ENCODE results near the gene KHDC1. TPM values are rescaled to one million over a fixed set of nuclear protein-coding genes. Genes with fewer than 3 reads are reported as not detected.

The KHDC1 gene, protein sequence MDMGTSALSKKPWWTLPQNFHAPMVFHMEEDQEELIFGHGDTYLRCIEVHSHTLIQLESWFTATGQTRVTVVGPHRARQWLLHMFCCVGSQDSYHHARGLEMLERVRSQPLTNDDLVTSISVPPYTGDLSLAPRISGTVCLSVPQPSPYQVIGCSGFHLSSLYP
- total RNA-seq (2022; extraction: Qiagen RNA extraction; ENCODE audit: low read depth): 3.0 to 4.6 TPM (median 4.0 TPM) in 5 replicates

DNA sequence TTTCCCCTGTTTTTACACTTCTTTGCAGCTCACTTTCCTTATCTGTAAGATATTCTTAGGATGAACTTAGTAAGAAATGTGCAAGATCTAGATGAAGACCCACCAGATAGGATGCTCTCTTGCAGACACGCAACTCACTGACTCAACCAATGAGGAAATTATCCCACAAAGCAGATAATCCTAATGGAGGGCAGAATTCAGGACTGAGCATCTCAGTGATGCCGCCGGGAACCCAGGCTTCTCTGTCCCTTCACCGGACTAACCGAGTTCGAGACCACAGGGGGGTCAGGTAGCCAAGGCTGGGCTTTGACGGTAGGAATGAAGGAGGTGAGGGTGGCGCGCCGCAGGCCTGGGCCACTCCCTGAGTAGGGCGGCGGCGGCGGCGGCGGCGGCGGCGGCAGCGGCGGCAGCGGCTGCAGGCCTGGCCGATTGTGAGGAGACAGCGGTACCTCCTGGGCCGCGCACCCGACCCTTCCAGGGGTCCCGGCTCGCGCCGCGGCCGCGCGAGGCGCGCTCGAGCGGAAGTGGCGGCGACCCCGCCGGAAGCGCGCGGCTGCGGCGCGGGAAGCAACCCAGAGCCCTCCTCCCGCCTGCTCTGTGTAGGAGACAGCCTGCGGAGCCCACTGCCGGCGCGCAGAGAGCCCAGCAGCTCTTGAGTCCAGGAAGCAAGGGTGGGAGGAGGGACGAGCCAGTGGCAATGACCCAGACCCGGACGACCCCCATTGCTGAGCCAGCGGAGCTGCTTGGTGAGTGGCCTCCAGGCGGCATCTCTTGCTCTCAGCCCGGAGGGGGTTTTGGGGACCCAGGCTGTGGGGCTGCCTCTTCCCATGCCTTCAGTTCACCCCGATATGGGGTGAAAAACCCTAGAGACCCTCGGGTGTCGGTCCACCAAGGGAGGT lies at the start of gene KHDC1:
Gene KHDC1 (minus strand): TSS at position 526 of the 899 bp plus-strand sequence. CDS start 20,679 bp downstream, outside the sequence.

DNA sequence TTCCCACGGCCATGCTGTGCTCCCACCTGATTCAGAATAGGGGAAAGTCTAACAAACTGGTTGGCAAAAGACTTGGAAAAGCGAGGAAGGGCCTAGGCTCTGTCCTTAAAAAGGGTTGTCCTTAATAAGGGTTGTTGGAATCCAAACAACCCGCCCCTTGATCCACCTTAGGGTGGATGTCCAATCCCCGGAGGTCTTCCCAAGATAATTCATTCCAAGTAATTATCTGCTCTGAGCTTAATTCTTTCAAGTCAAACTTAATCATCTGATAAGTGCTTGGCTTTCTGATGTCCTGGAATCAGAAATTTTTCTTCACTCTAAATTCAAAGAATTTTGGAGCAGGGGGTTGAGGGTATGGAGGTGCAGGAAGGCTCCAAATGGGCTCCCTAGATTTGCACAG lies 37.6 kb downstream of the KHDC1 start, which contains the start of gene KHDC1L:
Gene KHDC1L (minus strand): TSS at position 101 of the 400 bp plus-strand sequence. CDS start 88 bp downstream, at position 13.

Other genes with a start within 250 kb of the KHDC1 start
- gene KHDC1L, start 37.7 kb downstream of the KHDC1 start, total RNA-seq (2022; extraction: Qiagen RNA extraction; ENCODE audit: low read depth): 0.20 to 0.81 TPM (median 0.35 TPM) in 4 of 5 replicates, not detected in the other
- gene DPPA5, start 91.1 kb upstream of the KHDC1 start, total RNA-seq (2022; extraction: Qiagen RNA extraction; ENCODE audit: low read depth): not detected in 5 replicates
- gene KHDC3L, start 99.5 kb upstream of the KHDC1 start, total RNA-seq (2022; extraction: Qiagen RNA extraction; ENCODE audit: low read depth): not detected in 5 replicates
- not detected in 5 replicates for gene OOEP, start 106.7 kb upstream of the KHDC1 start, total RNA-seq (2022; extraction: Qiagen RNA extraction; ENCODE audit: low read depth)
- not detected in 5 replicates for gene DDX43, start 131.6 kb upstream of the KHDC1 start, total RNA-seq (2022; extraction: Qiagen RNA extraction; ENCODE audit: low read depth)
- gene CGAS, start 189.1 kb upstream of the KHDC1 start, total RNA-seq (2022; extraction: Qiagen RNA extraction; ENCODE audit: low read depth): 4.5 to 7.5 TPM (median 6.8 TPM) in 5 replicates
- 10.1 to 12.9 TPM (median 12.0 TPM) in 5 replicates for gene MTO1, start 198.5 kb upstream of the KHDC1 start, total RNA-seq (2022; extraction: Qiagen RNA extraction; ENCODE audit: low read depth)

Data from A549 treated with DMSO at 1 μM for 4 hours (cell line).